COR-L47 (cell line): Measurements from ENCODE around the gene IGF1R.
A peak's percentile ranks its signal among the peaks of the same experiment; 100 is the strongest.
"Not testable (repeated sequence)": the region's sequence is repeated elsewhere in the genome, so short reads cannot be mapped to it uniquely, and the experiment has no call there.

Experiments
- DNase-seq: peaks from one replicate; lab custom pipeline; 2025; lab: John Stamatoyannopoulos, UW

The IGF1R gene

GRCh38 chr15:98960555-98961050 lies 312.3 kb downstream of the IGF1R start:
- DNase-seq = no peak

- DNase-seq = no peak
Observed at GRCh38 chr15:98963444-98963843, 315.1 kb downstream of the IGF1R start.

GRCh38 chr15:98964466-98965133 lies 316.3 kb downstream of the IGF1R start:
- no peak for DNase-seq

- DNase-seq = not testable (repeated sequence)
Observed at GRCh38 chr15:98965134-98965491, 316.8 kb downstream of the IGF1R start.

GRCh38 chr15:98965597-98965996 lies 317.3 kb downstream of the IGF1R start:
- no peak for DNase-seq

GRCh38 chr15:98966091-98966787 lies 317.9 kb downstream of the IGF1R start:
- DNase-seq = no peak

- DNase-seq = peak; percentile 4
Observed at GRCh38 chr15:98967096-98967495, 318.8 kb downstream of the IGF1R start.

- no peak for DNase-seq
Observed at GRCh38 chr15:98967916-98968315, 319.6 kb downstream of the IGF1R start.

GRCh38 chr15:98968576-98968975 lies 320.2 kb downstream of the IGF1R start:
- DNase-seq = no peak

GRCh38 chr15:98969126-98969735 lies 320.9 kb downstream of the IGF1R start:
- DNase-seq = no peak

- DNase-seq = no peak
Observed at GRCh38 chr15:98970799-98971198, 322.5 kb downstream of the IGF1R start.

GRCh38 chr15:98976500-98976899 lies 328.2 kb downstream of the IGF1R start:
- DNase-seq = no peak

GRCh38 chr15:98977441-98977840 lies 329.1 kb downstream of the IGF1R start:
- DNase-seq = no peak

GRCh38 chr15:98978153-98978552 lies 329.8 kb downstream of the IGF1R start:
- DNase-seq = no peak

- DNase-seq = no peak
Observed at GRCh38 chr15:98980899-98981228, 332.5 kb downstream of the IGF1R start.

GRCh38 chr15:98981851-98982722 lies 333.7 kb downstream of the IGF1R start:
- no peak for DNase-seq

- DNase-seq = no peak
Observed at GRCh38 chr15:98983334-98983733, 335.0 kb downstream of the IGF1R start.

- no peak for DNase-seq
Observed at GRCh38 chr15:98986281-98986680, 337.9 kb downstream of the IGF1R start.

- no peak for DNase-seq
Observed at GRCh38 chr15:98994892-98995291, 346.6 kb downstream of the IGF1R start.

- no peak for DNase-seq
Observed at GRCh38 chr15:98996169-98996568, 347.8 kb downstream of the IGF1R start.

- DNase-seq = no peak
Observed at GRCh38 chr15:98996624-98997023, 348.3 kb downstream of the IGF1R start.

- DNase-seq = no peak
Observed at GRCh38 chr15:98997312-98997711, 349.0 kb downstream of the IGF1R start.
